H1 (cell line): ENCODE results near the gene FBXO7. TPM values are rescaled to one million over a fixed set of nuclear protein-coding genes. Genes with fewer than 3 reads are reported as not detected.

Source experiments
- BCL11A ChIP-seq, 2 experiments: IDR thresholded peaks; one replicate each; pipeline ENCODE4 v1.6.1; 2011; ENCODE audit warnings: low read depth in 2 of 2, low read length in 2 of 2, mild to moderate bottlenecking in 2 of 2
- EP300 ChIP-seq, 2 experiments: IDR thresholded peaks; 1 replicate in 1 of 2; 2 replicates in 1 of 2; pipeline ENCODE4 v1.6.1; 2011 to 2012; ENCODE audit warnings: low read depth in 2 of 2, low read length in 2 of 2, mild to moderate bottlenecking in 2 of 2, borderline replicate concordance in 1 of 2, inconsistent platforms in 1 of 2, moderate library complexity in 1 of 2
- MAFK ChIP-seq: IDR thresholded peaks from 2 replicates; pipeline ENCODE4 v1.6.1; 2012; ENCODE audit warnings: low read depth, mild to moderate bottlenecking, improper control_type of control experiment, low read length
- polyA plus RNA-seq, 7 experiments: library from polyadenylated mRNA; depleted of rRNA in 3 of 7; stranded (reverse) in 5 of 7; unstranded in 2 of 7; fragments of >200 nt in 5 of 7; fragments of 200-250 nt in 2 of 7; gene quantifications; 1 replicate in 5 of 7; 2 replicates in 1 of 7; 4 replicates in 1 of 7; pipeline versions ENCODE4 v1.2.1 to v1.2.3, GENCODE V29; 2011 to 2013; ENCODE audit warnings: missing spikeins in 2 of 7, mixed read lengths in 2 of 7
- total RNA-seq: library from RNA; stranded (reverse); fragmentation: NEBNext Ultra II Directional; extraction: Animal tissue kit (Norgen Biotek cat#: 25700); gene quantifications from 2 replicates; pipeline ENCODE4 v1.2.1, GENCODE V29; 2021

FBXO7 gene
- total and polyA plus RNA-seq, 2 of the 8 experiments (the other 6 are each of a cell fraction or from before 2014, with no cell fraction given) = 62.7 to 76.1 TPM

DNA sequence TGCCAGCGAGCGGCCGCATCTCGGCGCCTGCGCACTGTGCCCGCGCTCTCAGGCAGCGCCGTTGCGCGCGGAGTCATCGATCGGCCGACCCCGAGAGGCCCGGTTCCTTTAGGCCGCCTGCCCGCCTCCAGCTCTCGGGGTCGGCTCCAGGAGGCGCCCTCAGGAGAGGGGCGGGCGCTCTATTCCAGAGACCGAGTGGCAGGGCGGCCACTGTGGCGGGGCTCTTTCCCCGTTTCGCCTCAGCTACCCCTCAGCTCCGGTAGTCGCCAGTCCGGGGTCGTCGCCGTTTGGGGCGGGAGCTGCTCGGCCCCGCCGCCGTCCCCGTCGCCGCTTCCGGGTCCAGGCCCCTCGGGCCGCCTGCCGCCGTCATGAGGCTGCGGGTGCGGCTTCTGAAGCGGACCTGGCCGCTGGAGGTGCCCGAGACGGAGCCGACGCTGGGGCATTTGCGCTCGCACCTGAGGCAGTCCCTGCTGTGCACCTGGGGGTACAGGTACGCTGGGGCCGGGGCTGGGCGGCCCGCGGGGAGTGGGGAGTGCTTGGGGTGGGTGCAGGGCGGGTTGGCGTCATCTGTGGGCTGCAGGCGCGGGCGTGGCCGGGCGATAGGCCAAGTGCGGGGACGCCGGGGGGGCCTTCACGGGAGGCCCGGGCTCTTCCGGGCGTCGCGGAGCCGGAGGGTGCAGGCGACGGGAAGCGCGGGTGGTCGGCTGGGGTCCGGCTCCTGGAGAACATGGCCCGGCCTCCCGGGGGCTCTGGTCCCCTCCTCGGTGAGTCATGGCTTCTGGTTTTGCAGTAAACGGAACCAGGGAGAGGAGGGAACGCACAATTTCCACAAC is at the start of gene FBXO7 (continued):
- TF ChIP-seq MAFK (no peak), EP300 (IDR thresholded peaks at IDR 0.05; ENCODE audit: borderline replicate concordance in 1 of 2, low read depth in 2 of 2, low read length in 2 of 2) (no peak), BCL11A (IDR thresholded peaks at IDR 0.05; ENCODE audit: low read depth in 2 of 2, low read length in 2 of 2) (no peak)
